ENCODE measurements around the gene SULT1C3.

Gene SULT1C3

GRCh38 chr2:108297436-108298141 is 57.8 kb downstream of the SULT1C3 start:
- POLR2A ChIA-PET: no interaction called here
- CTCF ChIA-PET: no interaction called here
- TF ChIP-seq, protein P1, sequence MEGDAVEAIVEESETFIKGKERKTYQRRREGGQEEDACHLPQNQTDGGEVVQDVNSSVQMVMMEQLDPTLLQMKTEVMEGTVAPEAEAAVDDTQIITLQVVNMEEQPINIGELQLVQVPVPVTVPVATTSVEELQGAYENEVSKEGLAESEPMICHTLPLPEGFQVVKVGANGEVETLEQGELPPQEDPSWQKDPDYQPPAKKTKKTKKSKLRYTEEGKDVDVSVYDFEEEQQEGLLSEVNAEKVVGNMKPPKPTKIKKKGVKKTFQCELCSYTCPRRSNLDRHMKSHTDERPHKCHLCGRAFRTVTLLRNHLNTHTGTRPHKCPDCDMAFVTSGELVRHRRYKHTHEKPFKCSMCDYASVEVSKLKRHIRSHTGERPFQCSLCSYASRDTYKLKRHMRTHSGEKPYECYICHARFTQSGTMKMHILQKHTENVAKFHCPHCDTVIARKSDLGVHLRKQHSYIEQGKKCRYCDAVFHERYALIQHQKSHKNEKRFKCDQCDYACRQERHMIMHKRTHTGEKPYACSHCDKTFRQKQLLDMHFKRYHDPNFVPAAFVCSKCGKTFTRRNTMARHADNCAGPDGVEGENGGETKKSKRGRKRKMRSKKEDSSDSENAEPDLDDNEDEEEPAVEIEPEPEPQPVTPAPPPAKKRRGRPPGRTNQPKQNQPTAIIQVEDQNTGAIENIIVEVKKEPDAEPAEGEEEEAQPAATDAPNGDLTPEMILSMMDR (IDR thresholded peaks at IDR 0.05; ENCODE audit: insufficient read depth, low read length, missing control alignments): no peak
- no peak overlapping the region for H3K4me3 ChIP-seq (ENCODE audit: low read depth, low read length)
- DNase-seq (ENCODE audit: low read depth, low spot score): peak; percentile 23

DNA sequence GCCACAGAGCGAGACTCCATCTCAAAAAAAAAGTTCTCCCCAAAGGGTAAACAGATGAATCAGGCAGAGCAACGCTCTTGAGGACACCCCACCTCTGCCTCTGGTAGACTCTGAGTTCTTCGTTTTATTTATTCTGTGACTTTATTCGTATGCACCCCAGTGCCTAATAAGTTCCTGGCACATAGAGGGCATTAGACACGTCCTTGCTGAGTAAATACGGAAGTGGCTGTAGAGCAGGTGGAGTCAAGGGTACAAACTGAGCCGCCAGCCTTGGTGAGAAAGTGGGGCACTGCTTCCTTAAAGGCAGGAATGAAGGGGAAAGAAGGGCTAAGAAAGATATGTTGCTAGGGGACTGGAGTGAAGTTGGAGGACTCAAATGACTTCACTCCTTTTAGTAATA is 61.8 kb downstream of the SULT1C3 start:
- no peak overlapping the region for H3K4me3 ChIP-seq (ENCODE audit: low read depth, low read length)
- ChIA-PET CTCF (interaction anchor here (0.8 kb wide), 1 partner anchor 12 kb away, joined by 3 read pairs; no protein-coding TSS in a partner anchor), POLR2A (no interaction called here)
- no peak for DNase-seq (ENCODE audit: low read depth, low spot score)
- TF ChIP-seq, protein P1 (IDR thresholded peaks at IDR 0.05; ENCODE audit: insufficient read depth, low read length, missing control alignments): no peak

DNA sequence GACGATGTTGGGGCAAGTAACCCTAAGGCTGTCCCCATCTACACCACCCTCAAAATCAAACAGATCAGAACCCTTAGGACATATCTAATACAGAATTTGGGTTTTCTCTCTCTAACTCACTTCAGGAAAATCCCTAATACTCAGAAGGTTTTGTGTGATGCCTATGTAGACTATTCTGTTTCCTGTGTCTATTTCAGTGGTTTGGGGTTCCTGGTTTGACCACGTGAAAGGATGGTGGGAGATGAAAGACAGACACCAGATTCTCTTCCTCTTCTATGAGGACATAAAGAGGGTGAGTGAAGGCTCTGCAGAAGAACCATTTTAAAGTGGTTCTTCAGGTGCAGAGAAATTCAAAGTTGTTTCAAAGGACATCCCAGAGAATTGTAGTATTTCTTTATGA is 65.2 kb downstream of the SULT1C3 start:
- DNase-seq (ENCODE audit: low read depth, low spot score): no peak
- TF ChIP-seq, protein P1 (IDR thresholded peaks at IDR 0.05; ENCODE audit: insufficient read depth, low read length, missing control alignments): no peak
- no peak overlapping the region for H3K4me3 ChIP-seq (ENCODE audit: low read depth, low read length)
- ChIA-PET CTCF (no interaction called here), POLR2A (no interaction called here)

- ChIA-PET CTCF (no interaction called here), POLR2A (interaction anchor here (0.6 kb wide), 1 partner anchor 19 kb away, joined by 3 read pairs; no protein-coding TSS in a partner anchor)
- TF ChIP-seq, protein P1 (IDR thresholded peaks at IDR 0.05; ENCODE audit: insufficient read depth, low read length, missing control alignments): no peak
Observed at GRCh38 chr2:108305901-108306300, 66.1 kb downstream of the SULT1C3 start.

DNA sequence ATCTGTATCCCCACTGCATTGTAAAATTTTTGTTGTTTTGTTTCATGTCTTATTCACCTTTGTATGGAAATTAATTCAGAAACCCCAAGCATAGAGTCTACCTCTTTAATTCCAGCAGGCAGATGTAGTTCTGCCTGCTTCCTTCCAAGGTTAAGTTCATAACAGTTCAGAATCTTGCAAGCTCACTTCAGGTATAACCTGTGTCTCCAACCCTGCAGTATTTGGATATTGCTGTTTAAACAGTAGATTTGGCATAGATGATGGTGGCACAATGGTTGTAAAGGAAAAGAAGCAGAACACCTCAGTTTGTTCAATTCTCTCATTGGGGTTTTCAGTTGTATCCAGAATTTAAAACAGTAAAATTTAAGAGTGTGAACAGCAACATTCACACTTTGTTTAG is 70.1 kb downstream of the SULT1C3 start:
- TF ChIP-seq, protein P1 (IDR thresholded peaks at IDR 0.05; ENCODE audit: insufficient read depth, low read length, missing control alignments): no peak
- DNase-seq (ENCODE audit: low read depth, low spot score): no peak
- no peak overlapping the region for H3K4me3 ChIP-seq (ENCODE audit: low read depth, low read length)
- POLR2A ChIA-PET: no interaction called here
- CTCF ChIA-PET: interaction anchor here (1.2 kb wide), 1 partner anchor 11 kb away, joined by 3 read pairs; no protein-coding TSS in a partner anchor

More at GRCh38 chr2:108305901-108306300, 66.1 kb downstream of the SULT1C3 start:
- no peak overlapping the region for H3K4me3 ChIP-seq (ENCODE audit: low read depth, low read length)
- no peak for DNase-seq (ENCODE audit: low read depth, low spot score)
